Left renal cortex interstitium (tissue), 4 donors: ENCODE measurements around the gene RNF130. TPM values are rescaled to one million over a fixed set of nuclear protein-coding genes. Genes with fewer than 3 reads are reported as not detected.

Experiments
- DNase-seq, 4 donors: peaks; one replicate each; pipeline ENCODE4 v3.0.0-alpha.2; 2013; ENCODE audit warnings: low read depth in 4 of 4, low spot score in 2 of 4, missing footprints in 1 of 4
- polyA plus RNA-seq, 4 donors: library from polyadenylated mRNA; unstranded; fragments of 120-200 nt; gene quantifications; one replicate each; pipeline ENCODE4 v1.2.1, GENCODE V29; 2013; ENCODE audit not compliant: insufficient read length in 4 of 4

The RNF130 gene
- polyA plus RNA-seq, 4 donors = 71.0 to 77.0 (median 74.7) TPM

- no peak for DNase-seq
Measured at GRCh38 chr5:180068519-180069090, 3.0 kb downstream of the RNF130 start.

DNA sequence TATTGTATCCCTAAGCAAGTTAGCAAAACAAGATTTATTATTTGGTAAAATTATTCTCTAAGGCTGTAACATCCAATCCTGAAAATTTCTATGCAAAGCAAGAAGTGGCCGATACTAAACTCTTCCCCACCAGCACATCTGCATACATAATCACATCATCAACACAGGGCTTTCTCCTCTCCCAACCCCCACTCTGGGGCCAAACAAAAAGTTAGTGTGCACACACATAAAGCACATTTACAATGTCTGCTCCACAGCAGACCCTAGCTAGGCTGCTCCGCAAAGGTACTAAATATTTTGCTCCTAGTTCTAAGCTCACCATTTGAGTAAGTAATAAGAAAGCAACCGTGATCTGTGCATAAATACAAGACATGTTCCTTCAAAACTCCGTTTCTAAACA, 3.6 kb downstream of the RNF130 start:
- no peak for DNase-seq

DNA sequence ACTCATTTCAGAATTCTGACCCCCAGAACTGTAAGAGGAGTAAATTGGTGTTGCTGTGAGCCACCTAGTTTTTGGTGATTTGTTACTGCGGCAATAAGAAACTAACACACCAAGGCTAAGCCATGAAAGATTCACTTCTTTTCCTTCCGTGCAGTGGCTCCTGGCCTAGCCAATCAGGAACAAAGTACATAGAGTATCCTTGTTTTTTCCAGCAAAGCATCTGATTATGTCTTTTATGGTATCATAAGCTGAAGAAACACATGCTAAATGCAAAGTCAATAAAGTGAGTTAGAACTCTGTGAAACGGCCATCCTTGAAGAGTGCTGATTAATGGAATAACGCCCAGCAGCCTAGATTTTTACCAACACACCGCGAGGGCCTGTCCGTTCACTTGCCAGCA, 11.4 kb downstream of the RNF130 start:
- DNase-seq = no peak

GRCh38 chr5:180059326-180059725, 12.2 kb downstream of the RNF130 start:
- DNase-seq = no peak

DNA sequence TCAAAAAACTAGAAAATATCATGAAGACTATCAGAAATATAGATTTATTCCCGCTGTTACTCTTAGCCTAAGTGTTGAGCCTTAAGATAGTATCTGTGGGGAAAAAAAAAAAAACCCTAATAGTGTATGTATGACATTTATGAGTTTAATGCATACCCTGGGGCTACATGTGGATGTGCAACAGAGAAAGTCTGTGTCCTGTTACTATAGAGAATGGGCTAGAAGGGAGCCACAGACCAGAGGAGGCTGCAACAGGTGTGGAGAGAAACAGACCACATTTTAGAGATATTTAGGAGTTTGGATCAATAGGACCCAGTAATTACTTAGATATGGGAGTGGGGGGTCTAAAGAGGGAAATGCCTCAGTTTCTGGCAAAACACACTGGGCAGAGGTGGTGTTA, 15.4 kb downstream of the RNF130 start:
- no peak for DNase-seq

- no peak for DNase-seq
Measured at GRCh38 chr5:180054226-180054625, 17.3 kb downstream of the RNF130 start.

DNA sequence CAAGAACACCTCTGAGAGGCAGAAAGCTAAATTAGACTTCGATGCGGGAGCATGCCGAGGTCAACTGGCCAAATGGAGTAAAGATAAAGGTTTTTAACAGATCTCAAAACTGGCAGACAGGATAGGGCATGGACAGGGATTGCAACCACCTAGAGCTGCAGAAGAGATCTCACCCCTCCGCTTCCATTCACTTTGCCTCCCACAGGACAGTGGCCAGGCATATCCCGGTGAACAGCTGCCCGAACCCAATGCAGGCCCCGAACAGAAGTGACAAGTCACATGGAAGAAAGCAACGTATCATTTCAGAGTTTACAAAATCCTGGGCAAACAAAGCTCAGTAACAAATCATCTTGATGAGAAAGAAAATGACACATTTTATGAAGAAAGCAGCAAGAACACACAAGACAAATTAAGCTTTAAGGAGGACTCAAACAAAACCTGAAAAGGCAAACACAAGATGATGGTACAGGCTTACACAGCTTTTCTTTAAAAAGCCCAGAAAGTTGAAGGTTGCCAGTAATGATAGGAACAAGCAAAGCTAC, 18.4 kb downstream of the RNF130 start:
- no peak for DNase-seq

GRCh38 chr5:180052211-180052818, 19.2 kb downstream of the RNF130 start:
- DNase-seq = no peak

- no peak for DNase-seq
Measured at GRCh38 chr5:180050121-180050940, 21.2 kb downstream of the RNF130 start.

DNA sequence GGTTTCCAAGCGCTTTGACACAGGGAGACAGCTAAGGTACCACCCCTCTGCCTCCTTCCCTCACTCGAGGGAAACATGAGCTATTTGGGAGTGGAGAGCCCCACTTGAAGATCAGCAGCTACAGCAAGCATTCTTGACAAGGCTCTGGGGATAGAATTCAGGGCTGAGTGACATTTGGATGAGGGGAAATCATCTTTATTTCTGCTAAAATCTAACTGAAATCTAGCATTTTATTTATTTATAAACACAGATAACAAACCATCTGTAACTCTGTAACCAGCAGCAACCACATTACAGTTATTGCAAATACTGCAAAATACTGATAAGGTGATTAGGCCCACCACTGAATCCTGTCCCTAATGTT, 22.4 kb downstream of the RNF130 start:
- peak in 1 of 4 donors; percentile 25 for DNase-seq

DNA sequence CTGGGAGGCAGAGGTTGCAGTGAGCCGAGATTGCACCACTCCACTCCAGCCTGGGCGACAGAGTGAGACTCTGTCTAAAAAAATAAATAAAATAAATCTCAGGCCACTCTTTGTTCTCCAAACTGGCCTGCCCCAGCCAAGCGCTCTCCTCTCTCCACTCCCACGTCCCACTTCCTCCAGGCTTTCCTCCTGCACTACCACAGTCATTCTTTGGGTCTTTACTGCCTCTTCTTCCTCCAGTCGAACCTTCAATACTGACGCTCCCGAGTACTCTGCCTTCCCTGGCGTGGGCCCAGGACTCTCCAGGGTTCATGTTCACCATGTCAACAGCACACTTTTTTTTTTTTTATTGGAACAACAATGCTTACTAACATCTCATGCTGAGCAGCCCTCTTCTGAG, 23.9 kb downstream of the RNF130 start:
- DNase-seq = no peak

DNA sequence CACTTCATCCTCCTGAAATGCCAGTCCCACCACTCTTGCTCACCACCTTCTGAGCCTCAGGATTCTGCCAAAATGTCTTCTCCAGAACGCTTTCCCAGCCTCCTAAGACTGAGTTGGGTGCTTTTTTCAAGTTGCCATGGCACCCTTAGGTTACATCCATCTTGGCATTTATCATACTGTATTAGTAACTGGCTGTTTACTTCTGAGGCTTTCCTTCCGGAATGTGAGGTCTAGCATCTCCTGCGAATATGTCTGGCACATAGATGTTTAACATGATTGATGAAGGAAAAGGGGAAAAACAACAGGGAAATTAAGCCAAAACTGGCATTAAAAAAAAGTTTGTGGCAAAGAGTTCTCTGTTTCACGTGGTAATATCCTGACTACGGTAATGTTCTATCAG, 24.9 kb downstream of the RNF130 start:
- no peak for DNase-seq

DNA sequence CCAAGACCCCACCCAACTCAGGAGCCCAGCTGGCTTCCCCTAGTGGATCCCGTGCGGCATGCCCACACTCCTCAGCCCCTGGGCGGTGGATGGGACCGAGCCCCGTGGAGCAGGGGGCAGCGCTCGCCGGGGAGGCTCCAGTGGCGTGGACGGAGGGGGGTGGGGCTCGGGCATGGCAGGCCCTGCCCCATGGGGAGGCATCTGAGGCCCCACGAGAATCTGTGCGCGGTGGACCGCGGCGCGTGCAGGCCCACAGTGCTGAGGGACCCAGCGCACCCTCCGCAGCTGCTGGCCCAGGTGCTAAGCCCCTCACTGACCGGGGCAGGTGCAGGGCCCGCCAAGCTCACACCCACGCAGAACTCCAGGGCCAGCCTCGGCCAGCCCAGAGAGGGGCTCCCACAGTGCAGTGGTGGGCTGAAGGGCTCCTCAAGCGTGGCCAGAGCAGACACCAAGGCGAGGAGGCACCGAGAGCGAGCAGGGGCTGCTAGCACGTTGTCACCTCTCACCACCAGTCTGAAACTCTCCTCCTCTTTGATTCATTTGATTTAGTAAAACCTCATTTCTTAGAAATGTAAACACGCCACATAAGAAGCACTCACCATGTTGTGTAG, 25.6 kb downstream of the RNF130 start:
- no peak for DNase-seq

- no peak for DNase-seq
Measured at GRCh38 chr5:180043377-180043776, 28.2 kb downstream of the RNF130 start.

GRCh38 chr5:180041301-180042274, 30.0 kb downstream of the RNF130 start:
- DNase-seq = no peak

DNA sequence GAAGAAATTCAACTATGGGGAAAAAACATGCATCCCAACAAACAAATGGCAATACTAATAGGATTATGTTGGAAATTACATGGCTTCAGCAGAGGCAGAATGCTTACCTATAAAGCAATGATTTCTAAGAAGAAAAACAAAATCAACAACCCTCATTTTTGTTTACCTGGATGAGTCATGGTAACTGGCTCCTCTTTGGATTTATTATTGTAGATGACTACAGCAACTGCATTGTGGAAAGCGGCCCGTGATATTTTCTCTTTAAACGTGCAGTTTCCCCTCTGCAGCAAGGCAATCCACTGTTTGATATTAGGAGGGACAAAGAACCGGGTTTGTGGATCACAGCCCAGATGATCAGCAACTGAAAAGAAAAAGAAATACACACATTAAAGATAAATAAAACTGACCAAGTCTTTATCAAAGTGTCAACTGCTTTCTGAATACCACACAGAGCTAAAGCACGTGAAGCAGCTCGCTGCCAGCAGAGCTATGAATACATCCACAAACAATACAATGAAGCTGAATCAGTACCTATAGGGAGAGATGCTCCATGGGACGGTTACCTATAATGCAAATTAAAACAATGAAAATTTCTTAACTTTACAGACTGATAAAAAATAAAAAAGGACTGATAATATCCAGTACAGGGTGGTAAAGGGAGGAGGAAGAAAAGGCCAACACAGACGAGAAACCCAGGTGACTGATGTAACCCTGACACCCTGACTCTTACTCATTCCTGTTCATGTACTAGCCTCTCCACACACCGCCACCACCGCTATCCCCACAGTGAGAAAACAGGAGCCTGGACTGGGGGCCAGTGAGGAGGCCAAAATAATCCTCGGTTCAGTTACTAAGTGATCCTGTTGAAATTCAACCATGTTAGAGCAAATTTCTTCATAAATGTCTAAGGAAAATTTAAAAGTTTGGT, 31.0 kb downstream of the RNF130 start:
- DNase-seq = no peak

DNA sequence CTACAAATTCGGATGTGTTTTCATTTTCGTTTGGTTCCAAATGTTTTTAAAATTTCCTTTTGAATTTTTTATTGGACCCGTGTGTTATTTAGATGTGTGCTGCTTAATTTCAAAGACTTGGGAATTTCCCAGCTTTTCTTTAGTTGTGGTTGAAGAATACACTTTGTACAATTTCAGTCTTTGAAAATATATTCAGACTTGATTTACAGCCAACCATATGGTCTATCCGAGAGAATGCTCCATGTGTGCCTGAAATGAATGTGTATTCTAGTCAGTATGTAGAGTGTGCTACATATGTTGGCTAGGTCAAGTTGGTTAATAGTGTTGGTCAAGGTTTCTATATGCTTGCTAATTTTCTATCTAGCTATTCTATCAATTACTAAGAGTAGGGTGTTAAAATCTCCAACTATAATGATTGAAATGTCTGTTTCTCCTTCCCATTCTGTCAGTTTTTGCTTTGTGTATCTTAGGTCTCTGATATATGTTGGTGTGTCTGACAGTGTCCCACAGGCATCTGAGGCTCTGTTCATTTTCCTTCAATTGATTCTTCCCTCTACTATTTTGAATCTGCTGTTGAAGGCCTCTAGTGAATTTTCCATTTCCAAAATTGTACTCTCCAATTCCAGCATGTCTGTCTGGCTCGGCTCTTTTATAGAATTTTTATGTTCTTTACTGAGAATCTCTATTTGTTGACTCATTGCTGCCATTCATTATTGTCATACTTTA, 36.2 kb downstream of the RNF130 start:
- DNase-seq = no peak

- no peak for DNase-seq
Measured at GRCh38 chr5:180034564-180034963, 37.0 kb downstream of the RNF130 start.
